ENCODE data around the gene MYL11. TPM values are rescaled to one million over a fixed set of nuclear protein-coding genes. Genes with fewer than 3 reads are reported as not detected.
A peak's percentile ranks its signal among the peaks of the same experiment; 100 is the strongest.

MYL11 gene
- total and polyA plus RNA-seq, 5 donors: 0.35 to 0.94 (median 0.86) TPM; not detected in 2

DNA sequence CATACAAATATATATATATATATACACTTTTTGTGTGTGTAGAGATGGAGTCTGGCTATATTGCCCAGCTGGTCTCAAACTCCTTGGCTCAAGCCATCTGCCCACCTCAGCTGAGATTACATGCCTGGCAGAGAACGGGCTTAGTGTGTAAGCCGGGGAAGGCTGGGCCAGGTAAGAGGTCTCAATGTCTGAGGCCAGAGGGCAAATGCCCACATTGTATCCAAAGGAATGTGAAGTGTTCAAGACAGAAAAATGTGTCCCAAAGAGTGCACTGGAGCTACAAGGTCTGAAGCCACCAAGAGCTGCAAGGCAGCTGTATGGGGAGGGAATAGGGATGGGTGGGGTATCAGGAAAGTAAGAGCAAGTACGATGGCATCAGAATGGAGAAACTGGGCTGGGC is 28.3 kb upstream of the MYL11 start:
- Histone ChIP-seq H3K27ac (ENCODE audit: low read length) (no peak overlapping the region), H3K4me1 (ENCODE audit: control insufficient read depth, insufficient read depth, low read length) (no peaks in the 10 kb centered on the region), H3K9me3 (ENCODE audit: control insufficient read depth, low read length) (no peaks in the 10 kb centered on the region), H3K4me3 (ENCODE audit: low read length) (no peak overlapping the region), H3K27me3 (ENCODE audit: control insufficient read depth, insufficient read depth) (no peaks in the 10 kb centered on the region)
- intact Hi-C loops (cut with DNase I): no loop called here
- WGBS: 94% methylated on average over 3 of the region's 3 CpGs
- DNase-seq (no peak), ATAC-seq (no peak)

- Histone ChIP-seq H3K27ac (ENCODE audit: low read length) (no peak overlapping the region), H3K27me3 (ENCODE audit: control insufficient read depth, insufficient read depth) (no peaks in the 10 kb centered on the region), H3K9me3 (ENCODE audit: control insufficient read depth, low read length) (no peaks in the 10 kb centered on the region), H3K4me1 (ENCODE audit: control insufficient read depth, insufficient read depth, low read length) (peaks cover 14% of the 10 kb centered on the region), H3K4me3 (ENCODE audit: low read length) (no peak overlapping the region)
- ATAC-seq (no peak), DNase-seq (no peak)
- WGBS: 95% methylated on average over 8 of the region's 8 CpGs
- intact Hi-C loops (cut with DNase I): no loop called here
Observed at GRCh38 chr16:30348113-30348512, 26.5 kb upstream of the MYL11 start.

DNA sequence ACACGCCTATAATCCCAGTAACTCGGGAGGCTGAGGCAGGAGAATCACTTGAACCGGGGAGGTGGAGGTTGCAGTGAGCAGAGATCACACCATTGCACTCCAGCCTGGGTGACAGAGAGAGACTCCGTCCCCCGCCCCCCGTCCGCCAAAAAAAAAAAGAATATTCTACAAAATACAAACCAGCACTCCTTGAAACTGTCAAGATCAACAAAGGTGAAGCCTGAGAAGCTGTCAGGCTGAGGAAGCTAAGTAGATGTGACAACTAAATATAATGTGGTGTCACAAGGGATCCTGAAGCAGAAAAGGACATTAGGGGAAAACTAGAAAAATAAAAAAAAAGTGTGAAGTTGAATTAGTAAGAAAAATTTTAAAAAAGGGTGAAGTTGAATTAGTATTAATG is 25.7 kb upstream of the MYL11 start:
- intact Hi-C loops (cut with DNase I): no loop called here
- peaks cover 14% of the 10 kb centered on the region for H3K4me1 ChIP-seq (ENCODE audit: control insufficient read depth, insufficient read depth, low read length)
- no peaks in the 10 kb centered on the region for H3K9me3 ChIP-seq (ENCODE audit: control insufficient read depth, low read length)
- no peak for ATAC-seq
- H3K27me3 ChIP-seq (ENCODE audit: control insufficient read depth, insufficient read depth): no peaks in the 10 kb centered on the region
- WGBS: 87% methylated on average over 7 of the region's 7 CpGs
- DNase-seq: no peak
- H3K27ac ChIP-seq (ENCODE audit: low read length): no peak overlapping the region
- no peak overlapping the region for H3K4me3 ChIP-seq (ENCODE audit: low read length)

GRCh38 chr16:30349675-30350074 is 24.9 kb upstream of the MYL11 start:
- WGBS: 93% methylated on average over 3 of the region's 3 CpGs
- ATAC-seq (no peak), DNase-seq (no peak)
- H3K4me3 ChIP-seq (ENCODE audit: low read length): no peak overlapping the region
- H3K9me3 ChIP-seq (ENCODE audit: control insufficient read depth, low read length): no peaks in the 10 kb centered on the region
- peaks cover 14% of the 10 kb centered on the region for H3K4me1 ChIP-seq (ENCODE audit: control insufficient read depth, insufficient read depth, low read length)
- no peaks in the 10 kb centered on the region for H3K27me3 ChIP-seq (ENCODE audit: control insufficient read depth, insufficient read depth)
- no peak overlapping the region for H3K27ac ChIP-seq (ENCODE audit: low read length)
- intact Hi-C loops (cut with DNase I): loop anchor here in 1 of 4 donors (10.0 kb wide), 1 partner anchor 55 kb away; the partner anchor contains the start of gene ZNF771

DNA sequence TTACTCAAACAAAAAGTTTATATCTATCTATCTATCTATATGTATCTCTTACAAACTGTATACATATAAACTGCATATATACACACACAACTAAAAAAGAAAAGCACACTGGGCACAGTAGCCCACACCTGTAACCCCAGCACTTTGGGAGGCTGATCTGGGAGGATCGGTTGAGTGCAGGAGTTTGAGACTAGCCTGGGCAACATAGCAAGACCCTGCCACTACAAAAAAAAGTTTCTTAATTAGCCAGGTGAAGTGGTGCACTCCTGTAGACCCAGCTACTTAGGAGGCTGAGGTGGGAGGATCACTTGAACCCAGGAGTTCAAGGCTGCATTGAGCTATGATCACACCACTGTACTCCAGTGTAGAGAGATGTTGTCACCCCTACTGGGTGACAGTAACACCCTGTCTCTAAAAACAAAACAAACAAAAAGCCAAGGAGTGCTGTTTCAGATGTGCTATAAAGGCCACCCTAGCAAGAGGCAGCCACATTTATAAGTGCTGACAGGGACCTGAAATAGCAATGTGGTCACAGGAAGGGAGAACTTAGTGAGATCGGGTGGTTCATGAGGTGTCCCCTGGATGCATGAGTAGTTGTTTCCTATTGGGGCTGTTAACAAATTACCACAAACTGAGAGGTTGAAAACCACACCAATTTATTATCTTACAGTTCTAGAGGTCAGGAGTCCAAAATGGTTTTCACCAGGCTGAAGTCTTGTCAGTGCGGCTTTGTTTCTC is 24.3 kb upstream of the MYL11 start:
- DNase-seq (no peak), ATAC-seq (no peak)
- no peak overlapping the region for H3K27ac ChIP-seq (ENCODE audit: low read length)
- no peak overlapping the region for H3K4me3 ChIP-seq (ENCODE audit: low read length)
- WGBS: 74% methylated on average over 3 of the region's 3 CpGs
- H3K9me3 ChIP-seq (ENCODE audit: control insufficient read depth, low read length): no peaks in the 10 kb centered on the region
- intact Hi-C loops (cut with DNase I): loop anchor here in 1 of 4 donors (10.0 kb wide), 1 partner anchor 54 kb away; the partner anchor contains the start of gene ZNF771
- no peaks in the 10 kb centered on the region for H3K27me3 ChIP-seq (ENCODE audit: control insufficient read depth, insufficient read depth)
- peaks cover 14% of the 10 kb centered on the region for H3K4me1 ChIP-seq (ENCODE audit: control insufficient read depth, insufficient read depth, low read length)

- DNase-seq (no peak), ATAC-seq (no peak)
- no peak overlapping the region for H3K27ac ChIP-seq (ENCODE audit: low read length)
- WGBS: 90% methylated on average over 15 of the region's 15 CpGs
- peaks cover 16% of the 10 kb centered on the region for H3K4me1 ChIP-seq (ENCODE audit: control insufficient read depth, insufficient read depth, low read length)
- intact Hi-C loops (cut with DNase I): loop anchor here in 1 of 4 donors (10.0 kb wide), 1 partner anchor 54 kb away; the partner anchor contains the start of gene ZNF771
- no peaks in the 10 kb centered on the region for H3K9me3 ChIP-seq (ENCODE audit: control insufficient read depth, low read length)
- no peak overlapping the region for H3K4me3 ChIP-seq (ENCODE audit: low read length)
- H3K27me3 ChIP-seq (ENCODE audit: control insufficient read depth, insufficient read depth): no peaks in the 10 kb centered on the region
Observed at GRCh38 chr16:30351001-30351441, 23.6 kb upstream of the MYL11 start.

DNA sequence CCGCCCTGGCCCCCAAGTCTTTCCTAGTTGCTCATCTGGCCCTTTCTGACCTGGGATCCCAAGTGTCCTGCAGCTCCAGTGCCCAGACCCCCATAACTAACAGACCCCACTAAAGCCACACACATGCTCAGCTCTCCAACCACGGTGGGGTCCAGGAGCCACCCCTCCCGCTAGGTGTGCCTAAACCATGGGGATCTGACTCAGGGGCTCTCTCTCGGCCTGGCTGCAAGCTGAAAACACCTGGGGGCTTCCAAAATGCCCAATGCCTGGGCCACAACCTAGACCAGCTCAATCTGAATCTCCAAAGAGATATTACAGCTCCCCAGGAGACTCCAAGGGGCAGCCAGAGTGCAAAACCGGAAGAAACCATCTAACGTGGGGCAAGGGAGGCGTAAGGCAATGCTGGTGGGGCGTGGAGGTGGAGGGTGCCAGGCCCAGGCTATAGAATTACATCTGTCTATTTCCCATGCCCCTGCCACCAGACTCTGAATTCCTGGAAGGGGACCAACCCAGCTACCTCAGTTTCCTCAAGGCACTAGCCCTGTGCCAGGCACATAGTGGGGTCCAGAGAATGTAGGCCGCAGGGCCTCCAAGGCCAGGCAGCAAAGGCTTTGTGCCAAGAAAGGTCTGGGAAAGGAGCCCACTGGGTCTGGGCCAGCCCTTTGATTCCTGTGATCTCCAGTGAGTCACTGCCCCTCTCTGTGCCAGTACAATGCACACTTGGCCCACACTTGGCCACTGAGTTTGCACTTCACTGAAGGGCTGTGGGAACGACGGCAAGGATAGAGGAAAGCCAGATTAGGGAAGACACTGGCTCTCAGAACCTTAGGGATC is 22.8 kb upstream of the MYL11 start:
- Histone ChIP-seq H3K27me3 (ENCODE audit: control insufficient read depth, insufficient read depth) (no peaks in the 10 kb centered on the region), H3K9me3 (ENCODE audit: control insufficient read depth, low read length) (no peaks in the 10 kb centered on the region), H3K4me3 (ENCODE audit: low read length) (no peak overlapping the region), H3K27ac (ENCODE audit: low read length) (peak overlapping the region; percentile 19), H3K4me1 (ENCODE audit: control insufficient read depth, insufficient read depth, low read length) (peaks cover 16% of the 10 kb centered on the region)
- DNase-seq (peak; percentile 86 to 90 (median 90)), ATAC-seq (peak; percentile 44 to 60)
- WGBS: 63% methylated on average over 11 of the region's 11 CpGs
- intact Hi-C loops (cut with DNase I): loop anchor here in 1 of 4 donors (10.0 kb wide), 1 partner anchor 53 kb away; the partner anchor contains the start of gene ZNF771

DNA sequence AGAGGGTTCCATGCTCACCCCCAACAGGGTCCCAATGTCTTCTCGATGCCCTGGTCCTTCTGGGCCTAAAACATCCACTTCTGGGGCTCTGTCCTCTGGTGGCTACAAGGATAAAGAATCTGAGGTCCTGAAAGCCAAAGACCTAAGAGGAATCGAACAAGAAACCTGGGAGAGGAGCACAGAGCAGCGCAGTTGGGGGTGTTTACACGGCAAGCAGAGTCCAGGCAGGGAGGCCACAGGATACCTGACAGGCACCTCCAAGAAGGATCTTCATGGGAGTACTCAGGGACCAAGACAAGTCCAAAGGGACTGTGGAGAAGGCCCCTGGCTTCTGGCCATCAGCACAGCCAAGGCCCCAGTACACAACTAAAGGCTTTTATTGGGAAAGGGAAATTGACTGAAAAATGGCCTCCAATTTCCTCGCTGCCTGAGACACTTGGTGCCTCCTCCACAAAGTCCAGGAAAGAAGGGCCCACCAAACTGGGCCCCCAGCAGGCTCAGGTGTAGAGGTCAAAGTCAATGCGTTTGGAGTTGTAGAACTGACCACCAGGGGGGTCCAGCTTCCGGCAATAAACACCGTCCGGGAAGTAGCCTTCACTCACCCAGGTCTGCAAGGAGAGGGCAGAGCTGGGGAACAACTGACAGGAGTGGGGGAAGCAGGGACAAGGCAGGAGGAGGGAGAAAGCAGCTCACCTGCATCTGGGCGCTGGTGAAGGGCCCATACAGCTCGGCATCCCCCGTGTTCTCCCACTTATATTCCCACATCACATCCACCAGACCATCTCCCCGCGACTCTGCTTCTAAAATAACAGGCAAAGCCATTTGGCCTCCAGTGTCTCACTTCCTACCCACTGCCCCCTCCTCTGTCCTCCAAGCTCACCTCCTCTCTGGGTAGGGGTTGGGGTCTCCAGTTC is 21.9 kb upstream of the MYL11 start:
- H3K27me3 ChIP-seq (ENCODE audit: control insufficient read depth, insufficient read depth): no peaks in the 10 kb centered on the region
- WGBS: 79% methylated on average over 14 of the region's 14 CpGs
- no peak overlapping the region for H3K4me3 ChIP-seq (ENCODE audit: low read length)
- ATAC-seq: no peak
- intact Hi-C loops (cut with DNase I): loop anchor here in 1 of 4 donors (10.0 kb wide), 1 partner anchor 52 kb away; the partner anchor contains the start of gene ZNF771
- no peaks in the 10 kb centered on the region for H3K9me3 ChIP-seq (ENCODE audit: control insufficient read depth, low read length)
- peak overlapping the region; percentile 19 for H3K27ac ChIP-seq (ENCODE audit: low read length)
- DNase-seq: no peak
- peaks cover 16% of the 10 kb centered on the region for H3K4me1 ChIP-seq (ENCODE audit: control insufficient read depth, insufficient read depth, low read length)

DNA sequence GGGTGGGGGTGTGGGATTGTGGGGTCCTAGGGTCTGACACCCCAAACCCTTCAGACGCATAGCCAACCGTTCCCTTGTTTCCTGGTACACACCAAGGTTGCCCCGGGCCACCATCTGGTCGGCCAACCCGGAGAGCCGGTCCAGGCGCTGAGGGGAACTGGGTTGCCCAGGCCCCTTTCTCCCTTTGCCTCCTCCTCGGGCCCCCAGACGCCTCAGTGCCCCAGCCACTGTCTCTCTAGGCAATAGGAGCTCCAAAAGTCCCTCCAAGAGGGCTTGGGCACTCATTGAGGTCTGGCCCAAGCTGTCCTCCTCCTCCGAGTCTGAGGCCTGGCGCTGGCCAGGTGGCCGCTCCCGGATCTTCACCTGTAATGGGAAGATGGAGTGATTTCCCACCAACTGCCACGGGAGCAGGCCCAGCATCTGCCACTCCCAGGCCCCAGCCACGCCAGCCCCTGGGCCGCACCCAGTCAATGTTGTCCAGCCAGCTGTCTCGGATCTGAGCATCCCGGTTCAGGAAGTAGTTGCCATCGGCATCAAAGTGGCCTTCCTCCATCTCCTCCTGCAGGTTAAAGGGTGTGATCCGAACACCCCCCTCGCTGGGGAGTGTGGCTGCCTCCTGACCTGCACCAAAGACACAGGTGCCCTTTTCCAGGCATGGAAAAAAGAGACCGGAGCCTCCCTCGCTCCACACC is 21.0 kb upstream of the MYL11 start:
- H3K27me3 ChIP-seq (ENCODE audit: control insufficient read depth, insufficient read depth): no peaks in the 10 kb centered on the region
- WGBS: 89% methylated on average over 23 of the region's 23 CpGs
- ATAC-seq (no peak), DNase-seq (peak in 2 of 3 donors; percentile 63 to 67)
- peaks cover 16% of the 10 kb centered on the region for H3K4me1 ChIP-seq (ENCODE audit: control insufficient read depth, insufficient read depth, low read length)
- H3K27ac ChIP-seq (ENCODE audit: low read length): no peak overlapping the region
- intact Hi-C loops (cut with DNase I): loop anchor here in 1 of 4 donors (10.0 kb wide), 1 partner anchor 51 kb away; the partner anchor contains the start of gene ZNF771
- H3K4me3 ChIP-seq (ENCODE audit: low read length): no peak overlapping the region
- no peaks in the 10 kb centered on the region for H3K9me3 ChIP-seq (ENCODE audit: control insufficient read depth, low read length)
